BE2C (cell line): ENCODE data around the gene TTI1.

Experiments used
- DNase-seq: peaks from one replicate; pipeline ENCODE4 v3.0.0-alpha.2; 2020
- H3K27me3 ChIP-seq: fragments of 250-450 bp; sonication (Bioruptor Pico); 2 replicates; pipeline ENCODE4 v1.5.1; 2020; ENCODE audit warnings: mild to moderate bottlenecking
- H3K36me3 ChIP-seq: fragments of 250-450 bp; sonication (Bioruptor Pico); 2 replicates; pipeline ENCODE4 v1.5.1; 2020; ENCODE audit warnings: mild to moderate bottlenecking
- H3K4me1 ChIP-seq: fragments of 250-450 bp; sonication (Bioruptor Pico); 2 replicates; pipeline ENCODE4 v1.5.1; 2020
- H3K4me3 ChIP-seq: 2 replicates; pipeline ENCODE4 v1.5.1; 2011; ENCODE audit warnings: low read depth, low read length
- H3K9me3 ChIP-seq: fragments of 250-450 bp; sonication (Bioruptor Pico); 2 replicates; pipeline ENCODE4 v1.5.1; 2020
- CTCF ChIP-seq: IDR thresholded peaks from 2 replicates; pipeline ENCODE4 v1.5.1; 2012; ENCODE audit warnings: mild to moderate bottlenecking, low read depth, low read length

TTI1 gene

DNA sequence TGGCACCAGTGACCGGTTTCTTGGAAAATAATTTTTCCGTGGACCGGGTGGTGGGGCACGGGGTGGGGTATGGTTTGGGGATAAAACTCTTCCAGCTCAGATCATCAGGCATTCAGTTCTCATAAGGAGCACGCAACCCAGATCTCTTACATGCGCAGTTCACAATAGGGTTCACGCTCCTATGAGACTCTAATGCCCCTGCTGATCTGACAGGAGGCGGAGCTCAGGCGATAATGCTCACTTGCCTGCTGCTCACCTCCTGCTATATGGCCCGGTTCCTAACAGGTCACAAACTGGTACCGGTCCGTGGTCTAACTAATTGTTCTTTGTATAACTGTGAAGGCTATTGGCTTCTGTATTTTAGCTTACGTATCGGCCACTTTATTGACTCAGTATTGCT lies 78.6 kb downstream of the TTI1 start:
- DNase-seq = no peak
- H3K4me1 ChIP-seq = no peaks in the 10 kb centered on the region
- H3K4me3 ChIP-seq = no peak overlapping the region
- H3K27me3 ChIP-seq = no peaks in the 10 kb centered on the region
- no peak for TF ChIP-seq CTCF
- H3K36me3 ChIP-seq = no peaks in the 10 kb centered on the region
- H3K9me3 ChIP-seq = no peaks in the 10 kb centered on the region

DNA sequence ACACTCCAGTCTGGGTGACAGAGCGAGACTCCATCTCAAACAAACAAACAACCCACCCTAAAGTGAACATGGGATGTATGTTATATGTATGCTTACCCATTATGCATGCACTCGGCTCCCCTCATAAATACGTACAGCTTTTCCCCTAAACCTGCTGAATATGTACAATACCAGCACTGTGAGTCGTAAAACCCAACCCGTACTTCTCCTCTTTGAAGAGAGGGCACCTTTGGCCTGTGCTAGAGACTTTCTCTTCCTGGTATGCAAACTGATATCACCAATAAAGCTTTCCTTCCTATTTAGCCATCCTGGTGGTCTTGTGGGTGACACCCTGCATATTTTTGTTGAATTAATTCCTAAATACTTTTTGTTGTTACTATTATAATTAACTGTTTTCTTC lies 79.1 kb downstream of the TTI1 start:
- H3K4me3 ChIP-seq = no peak overlapping the region
- no peak for TF ChIP-seq CTCF
- no peaks in the 10 kb centered on the region for H3K9me3 ChIP-seq
- DNase-seq = no peak
- H3K36me3 ChIP-seq = no peaks in the 10 kb centered on the region
- H3K27me3 ChIP-seq = no peaks in the 10 kb centered on the region
- H3K4me1 ChIP-seq = no peaks in the 10 kb centered on the region

DNA sequence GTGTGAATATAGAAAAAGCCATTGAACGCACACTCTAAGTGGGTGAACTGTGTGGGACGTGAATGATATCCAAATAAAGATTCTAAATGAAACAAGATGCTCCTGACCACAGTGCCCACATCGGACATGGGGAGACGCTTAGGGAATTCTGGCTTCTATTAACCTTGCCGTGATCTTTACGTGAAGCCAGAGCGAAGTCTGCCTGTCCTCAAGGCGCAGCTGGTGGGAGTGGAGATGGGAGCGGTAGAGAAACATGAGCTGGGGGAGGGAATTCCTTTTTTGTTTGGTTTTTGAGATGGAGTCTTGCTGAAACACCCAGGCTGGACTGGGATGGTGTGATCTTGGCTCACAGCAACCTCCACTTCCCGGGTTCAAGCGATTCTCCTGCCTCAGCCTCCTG lies 84.3 kb downstream of the TTI1 start:
- no peak for DNase-seq
- no peaks in the 10 kb centered on the region for H3K4me1 ChIP-seq
- TF ChIP-seq CTCF = no peak

DNA sequence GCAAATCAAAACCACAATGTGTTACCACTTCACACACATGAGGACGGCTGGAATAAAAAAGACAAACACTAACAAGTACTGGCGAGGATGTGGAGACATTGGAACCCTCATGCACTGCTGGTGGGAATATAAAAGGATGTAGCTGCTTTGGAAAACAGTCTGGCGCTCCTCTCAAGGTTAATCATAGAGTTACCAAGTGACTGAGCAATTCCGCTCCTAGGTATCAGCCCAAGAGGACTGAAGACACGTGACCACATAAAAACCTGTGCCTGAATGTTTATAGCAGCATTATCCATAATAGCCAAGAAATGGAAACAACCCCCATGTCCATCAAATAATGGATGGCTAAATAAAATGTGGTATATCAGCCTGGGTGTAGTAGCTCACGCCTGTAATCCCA lies 85.3 kb downstream of the TTI1 start:
- no peak overlapping the region for H3K4me3 ChIP-seq
- no peak for DNase-seq
- H3K4me1 ChIP-seq = no peaks in the 10 kb centered on the region
- no peaks in the 10 kb centered on the region for H3K36me3 ChIP-seq
- no peak for TF ChIP-seq CTCF
- H3K9me3 ChIP-seq = no peaks in the 10 kb centered on the region
- H3K27me3 ChIP-seq = no peaks in the 10 kb centered on the region

More for the DNA sequence above, 84.3 kb downstream of the TTI1 start:
- H3K9me3 ChIP-seq = no peaks in the 10 kb centered on the region
- H3K36me3 ChIP-seq = no peaks in the 10 kb centered on the region
- no peak overlapping the region for H3K4me3 ChIP-seq
- H3K27me3 ChIP-seq = no peaks in the 10 kb centered on the region

DNA sequence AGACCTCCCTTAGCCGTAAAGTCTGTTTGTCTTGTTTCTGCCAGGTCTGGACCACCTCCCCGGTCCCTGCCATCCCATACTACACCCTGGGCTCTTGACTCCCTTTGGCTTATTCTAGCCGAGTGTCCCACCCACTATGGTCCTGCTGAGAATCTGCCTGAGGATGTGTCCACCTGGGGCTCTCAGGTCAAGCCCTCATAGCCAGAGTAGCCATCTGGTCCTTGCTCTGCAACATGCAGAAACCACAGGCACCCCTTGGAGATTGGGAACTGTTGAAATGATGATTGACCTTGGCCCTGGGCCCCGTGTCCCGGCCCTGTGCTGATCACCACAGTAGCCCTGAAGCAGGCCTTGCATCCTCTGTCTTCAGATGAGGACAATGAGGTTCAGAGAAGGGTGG lies 86.3 kb downstream of the TTI1 start:
- Histone ChIP-seq H3K36me3 (no peaks in the 10 kb centered on the region), H3K4me1 (no peaks in the 10 kb centered on the region), H3K4me3 (no peak overlapping the region), H3K27me3 (no peaks in the 10 kb centered on the region), H3K9me3 (no peaks in the 10 kb centered on the region)
- TF ChIP-seq CTCF = no peak
- DNase-seq = no peak

GRCh38 chr20:37945091-37945547 lies 88.1 kb downstream of the TTI1 start:
- H3K4me1 ChIP-seq = no peaks in the 10 kb centered on the region
- H3K36me3 ChIP-seq = no peaks in the 10 kb centered on the region
- no peak for TF ChIP-seq CTCF
- no peaks in the 10 kb centered on the region for H3K9me3 ChIP-seq
- H3K27me3 ChIP-seq = no peaks in the 10 kb centered on the region
- H3K4me3 ChIP-seq = no peak overlapping the region
- no peak for DNase-seq
